GM10266 (cell line): ENCODE data around the gene PRKACG.
A peak's percentile ranks its signal among the peaks of the same experiment; 100 is the strongest.

ENCODE experiments used
- DNase-seq: peaks from one replicate; pipeline ENCODE4 v3.0.0; 2012; ENCODE audit errors: extremely low spot score
- TF ChIP-seq, protein P1 (sequence below): IDR thresholded peaks from 2 replicates; pipeline ENCODE4 v1.5.1; 2012; ENCODE audit warnings: mild to moderate bottlenecking, low read depth; ENCODE audit not compliant: control insufficient read depth, insufficient read depth; ENCODE audit errors: missing control alignments

The PRKACG gene

GRCh38 chr9:69036309-69036708 lies 22.4 kb upstream of the PRKACG start:
- DNase-seq, result peak; percentile 58
- TF ChIP-seq, protein P1, sequence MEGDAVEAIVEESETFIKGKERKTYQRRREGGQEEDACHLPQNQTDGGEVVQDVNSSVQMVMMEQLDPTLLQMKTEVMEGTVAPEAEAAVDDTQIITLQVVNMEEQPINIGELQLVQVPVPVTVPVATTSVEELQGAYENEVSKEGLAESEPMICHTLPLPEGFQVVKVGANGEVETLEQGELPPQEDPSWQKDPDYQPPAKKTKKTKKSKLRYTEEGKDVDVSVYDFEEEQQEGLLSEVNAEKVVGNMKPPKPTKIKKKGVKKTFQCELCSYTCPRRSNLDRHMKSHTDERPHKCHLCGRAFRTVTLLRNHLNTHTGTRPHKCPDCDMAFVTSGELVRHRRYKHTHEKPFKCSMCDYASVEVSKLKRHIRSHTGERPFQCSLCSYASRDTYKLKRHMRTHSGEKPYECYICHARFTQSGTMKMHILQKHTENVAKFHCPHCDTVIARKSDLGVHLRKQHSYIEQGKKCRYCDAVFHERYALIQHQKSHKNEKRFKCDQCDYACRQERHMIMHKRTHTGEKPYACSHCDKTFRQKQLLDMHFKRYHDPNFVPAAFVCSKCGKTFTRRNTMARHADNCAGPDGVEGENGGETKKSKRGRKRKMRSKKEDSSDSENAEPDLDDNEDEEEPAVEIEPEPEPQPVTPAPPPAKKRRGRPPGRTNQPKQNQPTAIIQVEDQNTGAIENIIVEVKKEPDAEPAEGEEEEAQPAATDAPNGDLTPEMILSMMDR, result no peak

DNA sequence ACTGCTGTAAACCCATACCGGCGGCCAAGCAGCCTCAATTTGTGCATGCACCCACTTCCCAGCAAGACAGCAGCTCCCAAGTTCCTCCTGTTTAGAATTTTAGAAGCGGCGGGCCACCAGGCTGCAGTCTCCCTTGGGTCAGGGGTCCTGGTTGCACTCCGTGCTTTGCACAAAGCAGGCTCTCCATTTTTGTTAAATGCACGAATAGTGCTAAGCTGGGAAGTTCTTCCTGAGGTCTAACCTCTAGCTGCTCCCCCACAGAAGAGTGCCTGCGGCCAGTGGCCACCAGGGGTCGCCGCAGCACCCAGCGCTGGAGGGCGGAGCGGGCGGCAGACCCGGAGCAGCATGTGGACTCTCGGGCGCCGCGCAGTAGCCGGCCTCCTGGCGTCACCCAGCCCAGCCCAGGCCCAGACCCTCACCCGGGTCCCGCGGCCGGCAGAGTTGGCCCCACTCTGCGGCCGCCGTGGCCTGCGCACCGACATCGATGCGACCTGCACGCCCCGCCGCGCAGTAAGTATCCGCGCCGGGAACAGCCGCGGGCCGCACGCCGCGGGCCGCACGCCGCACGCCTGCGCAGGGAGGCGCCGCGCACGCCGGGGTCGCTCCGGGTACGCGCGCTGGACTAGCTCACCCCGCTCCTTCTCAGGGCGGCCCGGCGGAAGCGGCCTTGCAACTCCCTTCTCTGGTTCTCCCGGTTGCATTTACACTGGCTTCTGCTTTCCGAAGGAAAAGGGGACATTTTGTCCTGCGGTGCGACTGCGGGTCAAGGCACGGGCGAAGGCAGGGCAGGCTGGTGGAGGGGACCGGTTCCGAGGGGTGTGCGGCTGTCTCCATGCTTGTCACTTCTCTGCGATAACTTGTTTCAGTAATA lies 21.8 kb upstream of the PRKACG start, which contains the start of gene FXN:
Gene FXN (plus strand): TSS at position 315 of the 871 bp plus-strand sequence. CDS start 31 bp downstream, at position 346.
- DNase-seq, result peak; percentile 92
- TF ChIP-seq, protein P1, result peak; percentile 98

- no peak for DNase-seq
- TF ChIP-seq, protein P1, result no peak
These were observed 20.2 kb upstream of the PRKACG start for GRCh38 chr9:69034071-69034470.

DNA sequence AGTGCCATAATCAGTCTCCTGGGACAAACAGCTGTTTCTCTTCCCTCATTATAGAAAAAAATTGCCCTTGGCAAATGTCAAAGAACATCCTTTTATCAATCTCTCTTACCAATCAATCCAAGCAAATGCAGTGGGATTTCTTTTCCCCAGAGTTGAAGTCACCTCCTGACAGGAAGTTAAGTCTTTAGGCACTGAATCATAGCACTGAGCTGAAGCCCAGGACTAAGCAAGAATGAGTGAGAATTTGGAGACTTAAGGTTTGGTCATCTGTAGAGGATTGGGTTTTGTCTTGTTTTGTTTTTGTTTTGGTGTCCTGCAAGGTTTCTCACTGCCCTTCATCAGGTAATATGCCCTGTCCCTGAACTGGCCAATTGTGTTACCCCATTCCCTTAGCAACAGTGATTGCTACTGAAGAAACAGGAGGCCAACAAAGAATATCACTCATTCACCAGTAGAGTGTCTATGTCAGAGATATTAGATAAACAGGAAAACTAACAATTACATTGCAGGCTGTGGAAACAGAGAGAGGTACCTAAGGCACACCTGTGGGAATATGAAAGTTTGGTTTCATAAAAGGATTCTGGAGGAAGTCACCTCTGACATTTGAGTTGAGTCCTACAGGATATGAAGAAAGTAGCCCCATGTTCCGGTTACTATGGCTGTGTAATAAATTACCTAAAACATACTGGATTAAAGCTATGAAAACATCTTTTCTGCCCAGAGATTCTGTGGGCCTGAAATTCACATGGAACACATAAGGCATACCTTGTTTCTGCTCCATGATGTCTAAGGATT lies 17.1 kb upstream of the PRKACG start:
- no peak for DNase-seq
- TF ChIP-seq, protein P1, result no peak

- DNase-seq, result no peak
- TF ChIP-seq, protein P1, result no peak
These were observed 15.6 kb upstream of the PRKACG start for GRCh38 chr9:69029535-69029934.

DNA sequence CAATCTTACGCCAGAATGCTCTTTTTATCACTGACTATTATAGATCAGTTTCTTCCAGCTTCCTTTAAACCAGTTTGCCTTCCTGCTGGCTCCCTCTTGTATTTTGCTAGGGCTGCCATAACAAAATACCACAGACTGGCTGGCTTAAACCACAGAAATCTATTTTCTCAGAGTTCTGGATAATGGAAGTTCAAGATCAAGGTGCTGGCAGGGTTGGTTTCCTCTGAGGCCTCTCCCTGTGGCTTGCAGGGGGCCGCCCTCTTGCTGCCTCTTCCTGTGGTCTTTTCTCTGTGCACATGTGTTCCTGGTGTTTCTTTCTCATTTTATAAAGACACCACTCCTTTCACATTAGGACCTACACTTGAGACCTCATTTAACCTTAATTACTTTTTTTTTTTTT lies 14.8 kb upstream of the PRKACG start:
- DNase-seq, result no peak
- TF ChIP-seq, protein P1, result no peak
